ENCODE results near the gene TBC1D2B.

TBC1D2B gene

DNA sequence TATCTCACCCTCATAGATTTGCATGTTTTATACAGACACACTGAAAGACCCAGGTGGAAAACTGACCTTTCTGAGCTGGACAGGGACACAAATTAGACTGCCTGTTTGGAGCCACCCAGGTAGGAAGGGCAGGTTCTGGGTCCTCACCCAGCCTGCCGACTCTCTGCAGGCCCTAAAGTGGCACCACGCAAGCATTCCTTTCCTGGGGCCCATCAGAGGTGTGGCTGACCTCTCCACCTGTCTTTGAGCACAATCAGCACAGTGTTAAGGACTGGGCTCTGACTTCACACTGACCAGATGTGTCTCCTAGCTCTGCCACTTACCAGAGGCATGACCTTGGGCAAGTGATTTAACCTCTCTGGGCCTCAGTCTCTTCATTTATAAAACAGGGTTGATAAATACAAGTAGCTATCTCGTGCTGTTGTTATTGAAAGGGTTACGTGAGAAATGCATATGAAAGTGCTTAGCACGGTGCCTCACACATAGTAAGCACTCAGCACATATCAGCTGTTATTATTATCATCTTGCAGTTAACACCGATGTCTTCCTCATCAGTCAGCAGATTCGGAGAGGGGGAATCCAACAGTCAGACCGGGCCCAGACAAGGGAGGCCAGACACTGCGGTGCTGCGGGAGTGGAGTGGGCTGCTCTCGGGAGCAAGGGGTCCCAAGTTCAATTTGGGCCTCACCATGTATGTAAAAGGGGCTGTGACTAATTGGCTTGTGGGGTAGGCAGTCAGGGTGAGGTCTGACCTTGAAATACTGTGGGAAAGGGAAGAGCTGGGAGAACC, 2.0 kb upstream of the TBC1D2B start:
- no peak for DNase-seq (ENCODE audit: low spot score)
- TF ChIP-seq, protein P1, sequence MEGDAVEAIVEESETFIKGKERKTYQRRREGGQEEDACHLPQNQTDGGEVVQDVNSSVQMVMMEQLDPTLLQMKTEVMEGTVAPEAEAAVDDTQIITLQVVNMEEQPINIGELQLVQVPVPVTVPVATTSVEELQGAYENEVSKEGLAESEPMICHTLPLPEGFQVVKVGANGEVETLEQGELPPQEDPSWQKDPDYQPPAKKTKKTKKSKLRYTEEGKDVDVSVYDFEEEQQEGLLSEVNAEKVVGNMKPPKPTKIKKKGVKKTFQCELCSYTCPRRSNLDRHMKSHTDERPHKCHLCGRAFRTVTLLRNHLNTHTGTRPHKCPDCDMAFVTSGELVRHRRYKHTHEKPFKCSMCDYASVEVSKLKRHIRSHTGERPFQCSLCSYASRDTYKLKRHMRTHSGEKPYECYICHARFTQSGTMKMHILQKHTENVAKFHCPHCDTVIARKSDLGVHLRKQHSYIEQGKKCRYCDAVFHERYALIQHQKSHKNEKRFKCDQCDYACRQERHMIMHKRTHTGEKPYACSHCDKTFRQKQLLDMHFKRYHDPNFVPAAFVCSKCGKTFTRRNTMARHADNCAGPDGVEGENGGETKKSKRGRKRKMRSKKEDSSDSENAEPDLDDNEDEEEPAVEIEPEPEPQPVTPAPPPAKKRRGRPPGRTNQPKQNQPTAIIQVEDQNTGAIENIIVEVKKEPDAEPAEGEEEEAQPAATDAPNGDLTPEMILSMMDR (IDR thresholded peaks at IDR 0.05; ENCODE audit: extremely low read depth, missing control alignments), result no peak

GRCh38 chr15:78077871-78078210, 330 bp upstream of the TBC1D2B start:
- TF ChIP-seq, protein P1 (IDR thresholded peaks at IDR 0.05; ENCODE audit: extremely low read depth, missing control alignments), result no peak
- DNase-seq (ENCODE audit: low spot score), result no peak

GRCh38 chr15:78076231-78077052, 1.1 kb downstream of the TBC1D2B start:
- TF ChIP-seq, protein P1 (IDR thresholded peaks at IDR 0.05; ENCODE audit: extremely low read depth, missing control alignments), result no peak
- DNase-seq (ENCODE audit: low spot score), result no peak

GRCh38 chr15:78075490-78076230, 1.9 kb downstream of the TBC1D2B start:
- TF ChIP-seq, protein P1 (IDR thresholded peaks at IDR 0.05; ENCODE audit: extremely low read depth, missing control alignments), result no peak
- DNase-seq (ENCODE audit: low spot score), result no peak

DNA sequence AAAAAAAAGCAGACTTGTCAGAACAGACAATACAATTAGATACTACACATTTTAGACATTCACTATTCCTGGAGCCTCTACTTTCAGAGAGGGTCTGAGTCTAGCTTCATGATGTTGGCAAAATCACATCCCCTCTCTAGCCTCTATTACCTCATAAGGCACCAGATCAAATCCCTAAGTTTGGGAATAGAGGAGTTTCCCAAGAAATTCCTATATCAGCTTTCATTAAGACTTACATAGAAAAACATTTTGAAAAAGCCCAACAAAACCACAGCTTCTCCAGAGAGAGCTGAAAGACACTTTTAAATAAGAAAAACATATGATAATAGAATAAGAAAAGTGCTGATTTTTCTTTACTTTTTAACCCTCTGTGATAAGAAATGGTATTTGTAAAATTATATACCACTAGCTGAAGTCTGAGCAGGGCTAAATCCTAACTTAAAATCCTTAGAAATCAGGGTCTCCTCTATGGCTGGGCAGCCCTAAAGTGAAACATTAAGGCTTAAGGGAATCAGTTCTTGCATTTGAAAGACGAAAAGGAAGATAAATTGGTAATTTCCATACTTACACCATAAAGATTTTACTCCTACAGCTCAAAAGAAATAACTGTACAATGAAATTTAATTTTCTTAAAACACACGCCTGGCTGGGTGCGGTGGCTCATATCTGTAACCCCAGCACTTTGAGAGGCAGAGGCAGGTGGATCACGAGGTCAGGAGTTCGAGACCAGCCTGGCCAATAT, 4.3 kb downstream of the TBC1D2B start:
- TF ChIP-seq, protein P1 (IDR thresholded peaks at IDR 0.05; ENCODE audit: extremely low read depth, missing control alignments), result no peak
- no peak for DNase-seq (ENCODE audit: low spot score)

GRCh38 chr15:78072080-78072892, 5.2 kb downstream of the TBC1D2B start:
- DNase-seq (ENCODE audit: low spot score), result no peak
- TF ChIP-seq, protein P1 (IDR thresholded peaks at IDR 0.05; ENCODE audit: extremely low read depth, missing control alignments), result no peak
